ENCODE measurements around the gene NOC3L. TPM values are rescaled to one million over a fixed set of nuclear protein-coding genes. Genes with fewer than 3 reads are reported as not detected.

Gene NOC3L
- polyA plus RNA-seq, 3 donors, result 19.2 to 25.4 (median 25.4) TPM

- DNase-seq (ENCODE audit: extremely low read depth in 1 of 11, low read depth in 9 of 11, low spot score in 4 of 11), result peak in 5 of 11 donors; percentile 7 to 28 (median 19)
These were observed 46.7 kb downstream of the NOC3L start for GRCh38 chr10:94315975-94316464.

DNA sequence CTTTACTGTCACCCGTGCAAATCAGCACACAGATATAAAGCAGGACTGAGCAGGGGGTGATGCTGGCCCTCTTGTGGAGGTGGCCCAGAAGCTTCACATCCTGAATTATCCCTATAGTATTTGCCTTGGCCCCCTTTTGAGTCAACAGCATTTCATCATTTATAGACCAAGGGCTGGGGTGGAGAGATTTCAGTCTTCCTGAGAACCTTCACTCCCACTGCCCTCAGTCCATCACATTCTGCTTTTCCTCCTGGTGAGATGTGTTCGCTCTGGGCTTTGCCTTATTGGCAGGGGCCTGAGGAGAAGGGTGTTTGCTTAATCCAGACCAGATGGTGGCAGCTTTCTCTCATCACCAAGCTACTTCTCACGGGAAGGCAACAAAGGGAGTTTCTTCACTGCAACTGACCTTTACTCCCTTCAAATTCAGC is 47.7 kb downstream of the NOC3L start:
- no peak for DNase-seq (ENCODE audit: extremely low read depth in 1 of 11, low read depth in 9 of 11, low spot score in 4 of 11)

DNA sequence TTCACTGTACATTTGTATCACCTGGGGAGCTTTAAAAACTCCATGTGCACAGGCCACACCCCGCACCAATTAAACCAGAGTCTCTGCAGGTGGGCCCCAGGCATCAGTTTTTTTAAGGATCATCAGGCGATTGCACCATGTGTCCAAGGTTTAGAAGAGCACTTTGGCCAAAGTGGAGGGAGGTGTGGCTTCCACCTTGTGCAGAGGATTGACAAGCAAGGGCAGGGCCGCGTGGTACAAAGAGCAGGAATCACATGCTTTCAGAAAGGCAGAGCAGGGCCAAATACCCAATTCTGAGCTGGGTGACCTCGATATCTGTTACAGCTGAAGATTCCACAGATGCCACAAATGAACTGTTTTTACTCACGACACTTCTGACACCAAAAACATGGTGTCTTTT is 52.4 kb downstream of the NOC3L start:
- no peak for DNase-seq (ENCODE audit: extremely low read depth in 1 of 11, low read depth in 9 of 11, low spot score in 4 of 11)

DNA sequence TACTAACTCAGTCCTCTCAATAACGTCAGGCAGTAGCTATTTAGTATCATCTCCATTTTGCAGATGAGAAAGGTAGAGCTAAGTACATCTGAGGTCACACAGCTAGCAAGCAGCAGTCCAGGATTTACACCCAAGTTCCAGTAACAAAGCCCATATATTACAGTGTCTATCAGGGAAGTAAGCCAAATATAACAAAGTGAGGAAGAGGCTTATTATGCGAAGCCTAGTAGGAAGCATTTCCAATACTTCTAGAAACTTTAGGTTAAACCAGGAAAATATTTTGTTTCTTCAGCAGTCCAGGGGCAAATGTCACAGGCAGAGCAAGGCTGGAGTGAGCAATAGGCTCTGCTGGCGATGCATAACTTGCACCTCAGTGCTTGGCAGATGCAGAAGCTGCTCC is 53.9 kb downstream of the NOC3L start:
- peak in 1 of 11 donors; percentile 14 for DNase-seq (ENCODE audit: extremely low read depth in 1 of 11, low read depth in 9 of 11, low spot score in 4 of 11)

- DNase-seq (ENCODE audit: extremely low read depth in 1 of 11, low read depth in 9 of 11, low spot score in 4 of 11), result no peak
These were observed 55.6 kb downstream of the NOC3L start for GRCh38 chr10:94307046-94307615.

GRCh38 chr10:94303929-94304328 is 58.8 kb downstream of the NOC3L start:
- DNase-seq (ENCODE audit: extremely low read depth in 1 of 11, low read depth in 9 of 11, low spot score in 4 of 11), result no peak

DNA sequence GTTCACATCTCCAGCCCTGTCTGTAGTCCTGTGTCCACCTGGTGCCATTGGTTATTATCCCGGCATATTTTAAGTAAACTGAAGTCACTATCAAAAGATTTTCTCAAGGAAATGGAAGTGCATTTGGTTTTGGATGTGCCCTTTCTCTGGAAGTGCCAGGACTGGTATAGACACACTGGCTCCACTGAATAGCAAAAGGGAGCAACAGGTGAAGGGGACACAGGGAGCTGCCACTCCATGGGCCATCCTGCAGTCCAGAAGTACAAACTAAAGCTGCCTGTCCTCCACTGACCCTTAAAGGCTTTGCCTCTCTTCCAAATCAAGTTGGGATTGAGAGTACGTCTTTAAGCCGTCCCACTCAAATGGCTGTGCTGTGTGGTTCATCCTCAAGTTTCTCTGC is 62.7 kb downstream of the NOC3L start:
- no peak for DNase-seq (ENCODE audit: extremely low read depth in 1 of 11, low read depth in 9 of 11, low spot score in 4 of 11)

DNA sequence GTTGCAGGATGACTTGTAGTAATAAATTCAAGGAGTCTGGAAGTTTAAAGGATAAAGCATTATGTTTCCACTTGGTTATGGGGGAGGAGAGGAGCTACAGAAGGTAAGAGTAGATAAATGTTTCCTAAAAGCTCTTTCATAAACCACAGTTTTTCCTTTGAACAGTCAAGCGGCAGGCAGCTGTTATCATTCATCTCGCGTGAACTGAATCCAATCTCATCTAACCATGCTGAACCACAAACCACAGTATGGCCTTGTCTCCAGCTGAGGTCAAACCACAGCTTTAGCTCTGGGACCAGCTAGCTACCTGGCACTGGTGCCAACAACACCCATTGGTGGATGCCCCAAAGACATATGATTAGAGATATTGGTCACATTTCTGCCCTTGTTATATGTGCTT is 63.3 kb downstream of the NOC3L start:
- DNase-seq (ENCODE audit: extremely low read depth in 1 of 11, low read depth in 9 of 11, low spot score in 4 of 11), result no peak

- no peak for DNase-seq (ENCODE audit: extremely low read depth in 1 of 11, low read depth in 9 of 11, low spot score in 4 of 11)
These were observed 68.6 kb downstream of the NOC3L start for GRCh38 chr10:94294168-94294567.

DNA sequence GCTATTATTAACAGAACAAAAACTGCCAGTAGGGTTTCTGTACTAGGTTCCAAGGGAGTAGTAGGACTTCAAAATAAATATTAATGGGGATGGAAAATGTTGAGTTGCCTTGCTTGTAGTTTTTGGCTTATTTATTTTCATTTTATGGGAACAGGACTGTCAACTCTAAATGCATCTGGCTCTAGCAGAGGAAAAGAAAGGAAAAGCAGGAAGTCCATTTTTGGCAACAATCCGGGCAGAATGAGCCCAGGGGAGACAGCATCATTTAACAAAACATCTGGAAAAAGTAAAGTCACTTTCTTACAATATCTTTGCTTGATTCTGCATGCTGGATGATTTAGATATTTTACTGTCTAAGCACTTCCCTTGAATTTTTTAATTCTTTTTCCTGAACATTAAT is 69.4 kb downstream of the NOC3L start:
- peak; percentile 33 to 74 (median 45) for DNase-seq (ENCODE audit: extremely low read depth in 1 of 11, low read depth in 9 of 11, low spot score in 4 of 11)

- no peak for DNase-seq (ENCODE audit: extremely low read depth in 1 of 11, low read depth in 9 of 11, low spot score in 4 of 11)
These were observed 70.2 kb downstream of the NOC3L start for GRCh38 chr10:94292434-94293090.

DNA sequence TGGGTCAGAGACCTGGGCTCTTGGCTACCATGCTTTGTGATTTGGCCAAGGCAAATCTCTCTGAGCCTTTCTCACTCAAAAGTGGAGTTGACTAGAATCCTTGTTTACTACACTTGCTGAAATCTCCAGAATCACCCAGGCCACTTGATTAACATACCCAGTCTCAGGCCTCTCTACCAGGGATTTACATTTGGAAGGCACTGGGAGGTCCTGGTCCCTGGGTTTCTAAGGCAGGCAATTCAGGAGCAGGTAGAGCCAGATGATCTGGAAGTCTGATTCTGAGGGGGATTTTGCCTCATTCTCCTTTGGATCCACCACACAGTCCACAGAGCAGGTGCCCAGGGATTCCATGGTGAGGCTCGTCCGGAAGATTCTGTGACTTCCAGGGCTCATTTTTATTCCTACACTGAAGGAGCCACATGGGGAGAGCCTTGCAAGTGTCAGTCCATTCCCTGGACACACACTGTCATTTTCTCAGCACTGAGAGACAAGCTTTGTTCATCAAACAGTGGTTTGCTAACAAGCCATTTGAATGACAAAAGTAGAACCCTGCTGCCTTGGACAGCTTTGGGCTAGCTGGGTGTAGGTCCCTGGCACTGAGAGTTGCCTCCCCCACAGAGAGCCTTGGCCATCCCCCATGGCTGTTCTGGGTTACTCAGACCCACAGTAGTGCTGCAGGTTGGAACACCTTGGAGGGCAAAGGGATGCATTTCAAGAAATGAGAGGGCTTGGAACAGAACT is 74.2 kb downstream of the NOC3L start:
- no peak for DNase-seq (ENCODE audit: extremely low read depth in 1 of 11, low read depth in 9 of 11, low spot score in 4 of 11)

DNA sequence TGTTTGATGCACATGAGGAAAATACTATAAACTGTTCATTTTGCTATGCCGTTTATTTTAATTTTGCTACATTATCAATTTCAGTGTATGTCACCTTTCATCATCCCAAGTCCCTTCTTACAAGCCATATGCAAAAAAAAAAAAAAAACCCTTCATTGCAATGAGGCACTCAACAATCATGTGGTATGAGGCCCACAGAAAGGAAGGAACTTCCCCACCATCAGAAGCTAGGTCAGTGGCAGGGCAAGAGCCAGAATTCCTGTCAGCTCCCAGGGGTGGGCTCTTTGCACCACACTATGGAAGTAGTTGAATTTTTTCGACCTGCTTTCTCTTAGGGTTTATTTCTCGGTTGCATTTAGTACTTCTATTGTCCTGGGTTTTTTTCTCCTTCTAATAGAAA is 75.4 kb downstream of the NOC3L start:
- no peak for DNase-seq (ENCODE audit: extremely low read depth in 1 of 11, low read depth in 9 of 11, low spot score in 4 of 11)

DNA sequence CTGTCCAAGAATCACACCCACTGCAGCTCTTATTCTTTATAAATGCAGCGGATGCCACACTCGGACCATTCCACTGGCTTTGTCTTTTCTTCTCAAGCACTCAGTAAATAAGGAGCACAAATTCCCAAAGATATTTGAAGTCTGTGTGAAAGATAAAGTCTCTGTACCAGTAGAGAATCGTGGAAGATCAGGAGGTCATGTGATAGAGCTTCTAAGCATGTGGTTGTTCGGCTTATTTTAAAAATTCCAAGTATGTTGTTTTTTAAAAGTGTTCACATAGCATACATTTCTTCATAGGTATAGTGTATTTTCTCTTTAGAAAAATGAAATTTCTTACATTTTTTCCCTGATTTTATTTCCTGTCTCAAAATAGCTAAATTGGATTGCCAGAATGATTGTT is 75.8 kb downstream of the NOC3L start:
- DNase-seq (ENCODE audit: extremely low read depth in 1 of 11, low read depth in 9 of 11, low spot score in 4 of 11), result no peak

- no peak for DNase-seq (ENCODE audit: extremely low read depth in 1 of 11, low read depth in 9 of 11, low spot score in 4 of 11)
These were observed 77.5 kb downstream of the NOC3L start for GRCh38 chr10:94285271-94285670.

Other genes starting within 250 kb of the NOC3L start
- 10 to 100 TPM; 16.9 to 22.4 (median 19.9) TPM for gene TBC1D12, start 39.6 kb upstream of the NOC3L start, polyA plus RNA-seq (ENCODE audit: insufficient read length in 3 of 3)
- gene HELLS, start 182.8 kb upstream of the NOC3L start, polyA plus RNA-seq (ENCODE audit: insufficient read length in 3 of 3), result 10 to 100 TPM; 29.7 to 38.5 (median 38.1) TPM

Data from renal cortex interstitium (tissue), 11 donors.